Body of pancreas (tissue), 4 donors: Measurements from ENCODE around the gene OSTM1.

Experiments used
- POLR2A ChIP-seq, 3 donors: fragments of 450-650 bp; IDR thresholded peaks; one replicate each; pipeline ENCODE4 v1.6.1; 2016; ENCODE audit warnings: antibody characterized with exemption in 3 of 3, mild to moderate bottlenecking in 2 of 3
- TF ChIP-seq, protein P1 (sequence below), 7 experiments: fragments of 450-650 bp in 4 of 7; fragments of 200-600 bp in 3 of 7; sonication (generic) in 3 of 7; IDR thresholded peaks; one replicate each; pipeline ENCODE4 v1.5.1; 2016 to 2019; ENCODE audit warnings: antibody characterized with exemption in 7 of 7

DNA sequence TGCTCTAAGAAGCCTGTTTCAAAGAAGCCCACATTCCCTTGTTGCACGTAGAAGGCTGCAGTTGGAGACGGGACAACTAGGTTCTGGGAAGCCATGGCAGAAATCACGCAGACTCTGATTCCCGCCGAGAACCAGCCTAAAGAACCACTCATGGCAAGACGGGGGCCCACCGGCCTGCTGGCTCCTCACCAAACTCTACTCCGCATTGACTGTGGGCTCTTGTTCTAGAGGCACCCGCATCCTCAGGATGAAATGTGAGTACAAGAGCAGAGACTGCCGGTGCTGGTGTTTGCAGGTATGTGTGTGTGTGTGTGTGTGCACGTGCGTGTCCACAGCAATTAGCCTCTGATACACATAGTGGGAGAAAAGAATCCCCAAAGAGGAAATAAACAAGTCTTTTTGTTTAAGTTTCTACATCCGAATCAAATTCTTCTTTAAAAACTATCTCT, 49.0 kb upstream of the OSTM1 start:
- TF ChIP-seq, protein P1, sequence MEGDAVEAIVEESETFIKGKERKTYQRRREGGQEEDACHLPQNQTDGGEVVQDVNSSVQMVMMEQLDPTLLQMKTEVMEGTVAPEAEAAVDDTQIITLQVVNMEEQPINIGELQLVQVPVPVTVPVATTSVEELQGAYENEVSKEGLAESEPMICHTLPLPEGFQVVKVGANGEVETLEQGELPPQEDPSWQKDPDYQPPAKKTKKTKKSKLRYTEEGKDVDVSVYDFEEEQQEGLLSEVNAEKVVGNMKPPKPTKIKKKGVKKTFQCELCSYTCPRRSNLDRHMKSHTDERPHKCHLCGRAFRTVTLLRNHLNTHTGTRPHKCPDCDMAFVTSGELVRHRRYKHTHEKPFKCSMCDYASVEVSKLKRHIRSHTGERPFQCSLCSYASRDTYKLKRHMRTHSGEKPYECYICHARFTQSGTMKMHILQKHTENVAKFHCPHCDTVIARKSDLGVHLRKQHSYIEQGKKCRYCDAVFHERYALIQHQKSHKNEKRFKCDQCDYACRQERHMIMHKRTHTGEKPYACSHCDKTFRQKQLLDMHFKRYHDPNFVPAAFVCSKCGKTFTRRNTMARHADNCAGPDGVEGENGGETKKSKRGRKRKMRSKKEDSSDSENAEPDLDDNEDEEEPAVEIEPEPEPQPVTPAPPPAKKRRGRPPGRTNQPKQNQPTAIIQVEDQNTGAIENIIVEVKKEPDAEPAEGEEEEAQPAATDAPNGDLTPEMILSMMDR (IDR thresholded peaks at IDR 0.05) = no peak
- TF ChIP-seq POLR2A (IDR thresholded peaks at IDR 0.05) = no peak
